SK-N-MC (cell line): ENCODE data around the gene GTF2F2.

ENCODE experiments used
- DNase-seq: peaks from one replicate; pipeline ENCODE4 v3.0.0-alpha.2; 2011; ENCODE audit warnings: low read depth, low spot score
- H3K27ac ChIP-seq: fragments of 200-600 bp; sonication (generic); 2 replicates; pipeline ENCODE4 v1.5.1; 2016; ENCODE audit warnings: mixed run types
- H3K36me3 ChIP-seq: fragments of 200-600 bp; sonication (generic); 2 replicates; pipeline ENCODE4 v1.6.1; 2017; ENCODE audit warnings: antibody characterized with exemption, low read length, mixed read lengths; ENCODE audit not compliant: insufficient read depth
- H3K4me3 ChIP-seq: fragments of 200-600 bp; sonication (generic); 2 replicates; pipeline ENCODE4 v1.5.1; 2016
- H3K9ac ChIP-seq: fragments of 200-600 bp; sonication (generic); 2 replicates; pipeline ENCODE4 v1.8.0; 2017; ENCODE audit warnings: mixed run types, mixed read lengths; ENCODE audit not compliant: insufficient read length
- H3K9me3 ChIP-seq: fragments of 200-600 bp; sonication (generic); 2 replicates; pipeline ENCODE4 v1.6.1; 2017; ENCODE audit warnings: low read depth, mild to moderate bottlenecking, antibody characterized with exemption, low read length, moderate library complexity, mixed read lengths
- EZH2 ChIP-seq: fragments of 200-600 bp; sonication (generic); IDR thresholded peaks from one replicate; pipeline ENCODE4 v1.6.1; 2017; ENCODE audit warnings: antibody characterized with exemption
- FOXP2 ChIP-seq: optimal IDR thresholded peaks from 2 replicates; pipeline ENCODE3; 2011; ENCODE audit warnings: mild to moderate bottlenecking, moderate library complexity; ENCODE audit not compliant: insufficient read depth; ENCODE audit errors: extremely low read length, control extremely low read depth
- POLR2AphosphoS5 ChIP-seq: IDR thresholded peaks from 2 replicates; pipeline ENCODE4 v1.6.1; 2012; ENCODE audit warnings: mild to moderate bottlenecking, low read depth, low read length, borderline replicate concordance

GTF2F2 gene

GRCh38 chr13:45310341-45311131, 190.2 kb downstream of the GTF2F2 start:
- no peak overlapping the region for H3K27ac ChIP-seq
- no peak for TF ChIP-seq FOXP2
- no peak for TF ChIP-seq EZH2
- no peak for TF ChIP-seq POLR2AphosphoS5
- no peaks in the 10 kb centered on the region for H3K36me3 ChIP-seq
- H3K9me3 ChIP-seq: no peaks in the 10 kb centered on the region
- H3K9ac ChIP-seq: no peak overlapping the region
- no peak for DNase-seq
- H3K4me3 ChIP-seq: no peak overlapping the region

GRCh38 chr13:45314822-45315221, 194.5 kb downstream of the GTF2F2 start:
- H3K9me3 ChIP-seq: no peaks in the 10 kb centered on the region
- DNase-seq: no peak
- TF ChIP-seq EZH2 (no peak), POLR2AphosphoS5 (no peak), FOXP2 (no peak)
- no peaks in the 10 kb centered on the region for H3K36me3 ChIP-seq
- no peak overlapping the region for H3K4me3 ChIP-seq
- H3K9ac ChIP-seq: no peak overlapping the region
- no peak overlapping the region for H3K27ac ChIP-seq

- H3K9me3 ChIP-seq: no peaks in the 10 kb centered on the region
- no peak overlapping the region for H3K4me3 ChIP-seq
- TF ChIP-seq FOXP2: no peak
- no peak for TF ChIP-seq POLR2AphosphoS5
- no peak for TF ChIP-seq EZH2
- no peak for DNase-seq
- no peak overlapping the region for H3K9ac ChIP-seq
- no peaks in the 10 kb centered on the region for H3K36me3 ChIP-seq
- no peak overlapping the region for H3K27ac ChIP-seq
Measured at GRCh38 chr13:45315520-45316167, 195.3 kb downstream of the GTF2F2 start.

- H3K4me3 ChIP-seq: no peak overlapping the region
- H3K9ac ChIP-seq: no peak overlapping the region
- no peaks in the 10 kb centered on the region for H3K36me3 ChIP-seq
- H3K27ac ChIP-seq: 0 out of 2 replicates have a peak overlapping the region, but pooled peaks have one; percentile 54
- TF ChIP-seq EZH2 (no peak), POLR2AphosphoS5 (no peak)
- no peak for DNase-seq
- no peaks in the 10 kb centered on the region for H3K9me3 ChIP-seq
Measured at GRCh38 chr13:45316338-45316737, 196.0 kb downstream of the GTF2F2 start.

GRCh38 chr13:45316996-45317395, 196.7 kb downstream of the GTF2F2 start:
- Histone ChIP-seq H3K4me3 (no peak overlapping the region), H3K9ac (no peak overlapping the region), H3K36me3 (no peaks in the 10 kb centered on the region), H3K27ac (0 out of 2 replicates have a peak overlapping the region, but pooled peaks have one; percentile 54), H3K9me3 (no peaks in the 10 kb centered on the region)
- TF ChIP-seq POLR2AphosphoS5 (no peak), FOXP2 (no peak), EZH2 (no peak)
- DNase-seq: no peak

GRCh38 chr13:45320876-45321629, 200.7 kb downstream of the GTF2F2 start:
- Histone ChIP-seq H3K36me3 (no peaks in the 10 kb centered on the region), H3K9me3 (no peaks in the 10 kb centered on the region), H3K9ac (no peak overlapping the region), H3K4me3 (no peak overlapping the region), H3K27ac (peak overlapping the region; percentile 56)
- no peak for TF ChIP-seq EZH2
- no peak for TF ChIP-seq FOXP2
- TF ChIP-seq POLR2AphosphoS5: no peak
- DNase-seq: no peak

- TF ChIP-seq EZH2 (no peak), FOXP2 (no peak), POLR2AphosphoS5 (no peak; the same call in 1 of the 2 replicates)
- Histone ChIP-seq H3K36me3 (no peaks in the 10 kb centered on the region), H3K4me3 (no peak overlapping the region), H3K9me3 (no peaks in the 10 kb centered on the region), H3K27ac (peak overlapping the region; percentile 21; the same call in 1 of the 2 replicates), H3K9ac (no peak overlapping the region)
- DNase-seq: no peak
Measured at GRCh38 chr13:45325806-45326205, 205.5 kb downstream of the GTF2F2 start.

GRCh38 chr13:45327253-45327955, 207.1 kb downstream of the GTF2F2 start:
- no peaks in the 10 kb centered on the region for H3K9me3 ChIP-seq
- no peak for DNase-seq
- no peak overlapping the region for H3K9ac ChIP-seq
- H3K27ac ChIP-seq: 0 out of 2 replicates have a peak overlapping the region, but pooled peaks have one; percentile 47
- 0 out of 2 replicates have a peak, but pooled peaks have one; percentile 17 for TF ChIP-seq POLR2AphosphoS5
- TF ChIP-seq EZH2: no peak
- H3K36me3 ChIP-seq: no peaks in the 10 kb centered on the region
- H3K4me3 ChIP-seq: no peak overlapping the region
